Esophagus squamous epithelium (tissue), 4 donors: Measurements from ENCODE around the gene GRIK4.

Source experiments
- CTCF ChIP-seq, 6 experiments: fragments of 450-650 bp in 4 of 6; fragments of 200-600 bp in 2 of 6; sonication (generic) in 2 of 6; IDR thresholded peaks; one replicate each; pipeline ENCODE4 v1.5.1; 2016 to 2019; ENCODE audit warnings: antibody characterized with exemption in 6 of 6, mild to moderate bottlenecking in 4 of 6, moderate library complexity in 4 of 6
- POLR2A ChIP-seq, 4 donors: fragments of 450-650 bp; IDR thresholded peaks; one replicate each; pipeline ENCODE4 v1.6.1; 2017; ENCODE audit warnings: antibody characterized with exemption in 4 of 4, mild to moderate bottlenecking in 4 of 4, moderate library complexity in 3 of 4

- TF ChIP-seq CTCF (IDR thresholded peaks at IDR 0.05) (no peak), POLR2A (IDR thresholded peaks at IDR 0.05) (no peak)
Observed at GRCh38 chr11:120867531-120867930, 356.0 kb downstream of the GRIK4 start.
